22Rv1 (cell line): ENCODE results near the gene LPCAT2.

Experiments
- H3K27ac ChIP-seq: fragments of 450-650 bp; 2 replicates; pipeline ENCODE4 v1.5.1; 2017
- ZFX ChIP-seq: fragments of 450-650 bp; IDR thresholded peaks from 2 replicates; pipeline ENCODE4 v1.6.1; 2017; ENCODE audit warnings: antibody characterized with exemption, borderline replicate concordance
- TF ChIP-seq, protein P1 (sequence below): fragments of 450-650 bp; IDR thresholded peaks from 2 replicates; pipeline ENCODE4 v1.5.1; 2017; ENCODE audit warnings: mild to moderate bottlenecking

LPCAT2 gene

DNA sequence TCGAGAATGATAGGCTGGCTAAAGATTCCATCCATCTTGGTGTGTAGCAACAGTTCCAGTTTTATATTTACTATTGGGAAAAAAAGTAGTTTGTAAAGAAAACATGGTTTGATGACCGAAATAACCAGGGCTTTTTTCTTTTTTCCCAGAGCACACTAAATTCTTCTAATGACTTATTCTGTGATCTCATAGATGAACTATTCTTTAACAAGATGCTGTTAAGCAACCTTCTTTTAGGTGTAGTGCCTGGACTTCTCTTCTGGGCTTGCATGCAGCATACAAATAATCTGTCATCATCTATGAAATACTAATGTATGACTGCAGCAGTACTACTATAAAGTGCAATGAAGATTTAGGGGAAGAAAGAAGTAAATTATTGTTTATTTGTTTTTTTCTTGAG is 46.6 kb downstream of the LPCAT2 start:
- H3K27ac ChIP-seq = no peak overlapping the region
- TF ChIP-seq, protein P1, sequence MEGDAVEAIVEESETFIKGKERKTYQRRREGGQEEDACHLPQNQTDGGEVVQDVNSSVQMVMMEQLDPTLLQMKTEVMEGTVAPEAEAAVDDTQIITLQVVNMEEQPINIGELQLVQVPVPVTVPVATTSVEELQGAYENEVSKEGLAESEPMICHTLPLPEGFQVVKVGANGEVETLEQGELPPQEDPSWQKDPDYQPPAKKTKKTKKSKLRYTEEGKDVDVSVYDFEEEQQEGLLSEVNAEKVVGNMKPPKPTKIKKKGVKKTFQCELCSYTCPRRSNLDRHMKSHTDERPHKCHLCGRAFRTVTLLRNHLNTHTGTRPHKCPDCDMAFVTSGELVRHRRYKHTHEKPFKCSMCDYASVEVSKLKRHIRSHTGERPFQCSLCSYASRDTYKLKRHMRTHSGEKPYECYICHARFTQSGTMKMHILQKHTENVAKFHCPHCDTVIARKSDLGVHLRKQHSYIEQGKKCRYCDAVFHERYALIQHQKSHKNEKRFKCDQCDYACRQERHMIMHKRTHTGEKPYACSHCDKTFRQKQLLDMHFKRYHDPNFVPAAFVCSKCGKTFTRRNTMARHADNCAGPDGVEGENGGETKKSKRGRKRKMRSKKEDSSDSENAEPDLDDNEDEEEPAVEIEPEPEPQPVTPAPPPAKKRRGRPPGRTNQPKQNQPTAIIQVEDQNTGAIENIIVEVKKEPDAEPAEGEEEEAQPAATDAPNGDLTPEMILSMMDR = no peak
- no peak for TF ChIP-seq ZFX

- H3K27ac ChIP-seq = no peak overlapping the region
- TF ChIP-seq, protein P1 = no peak
- TF ChIP-seq ZFX = no peak
Observed at GRCh38 chr16:55557186-55557585, 48.3 kb downstream of the LPCAT2 start.

- TF ChIP-seq ZFX = no peak
- TF ChIP-seq, protein P1 = no peak
- H3K27ac ChIP-seq = no peak overlapping the region
Observed at GRCh38 chr16:55559233-55559632, 50.4 kb downstream of the LPCAT2 start.

- H3K27ac ChIP-seq = no peak overlapping the region
- TF ChIP-seq ZFX = no peak
- TF ChIP-seq, protein P1 = no peak
Observed at GRCh38 chr16:55559933-55560516, 51.2 kb downstream of the LPCAT2 start.

- no peak overlapping the region for H3K27ac ChIP-seq
- TF ChIP-seq ZFX = no peak
- TF ChIP-seq, protein P1 = no peak
Observed at GRCh38 chr16:55561319-55561848, 52.5 kb downstream of the LPCAT2 start.

DNA sequence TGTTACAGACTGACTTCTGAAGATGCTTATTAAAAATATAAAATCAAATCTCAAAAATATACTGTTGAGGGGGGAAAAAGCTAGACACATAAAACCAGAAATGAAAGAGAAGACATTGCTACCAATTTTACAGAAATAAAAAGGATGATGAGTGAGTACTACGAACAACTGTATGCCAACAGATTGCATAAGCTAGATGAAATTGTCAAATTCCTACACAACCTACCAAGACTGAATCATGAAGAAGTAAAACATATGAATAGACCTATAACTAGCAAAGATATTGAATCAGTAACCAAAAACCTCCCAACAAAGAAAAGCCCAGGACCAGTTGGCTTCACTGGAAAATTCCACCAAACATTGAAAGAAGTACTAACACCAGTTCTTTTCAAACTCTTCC is 54.1 kb downstream of the LPCAT2 start:
- TF ChIP-seq, protein P1 = no peak
- no peak for TF ChIP-seq ZFX
- H3K27ac ChIP-seq = no peak overlapping the region

DNA sequence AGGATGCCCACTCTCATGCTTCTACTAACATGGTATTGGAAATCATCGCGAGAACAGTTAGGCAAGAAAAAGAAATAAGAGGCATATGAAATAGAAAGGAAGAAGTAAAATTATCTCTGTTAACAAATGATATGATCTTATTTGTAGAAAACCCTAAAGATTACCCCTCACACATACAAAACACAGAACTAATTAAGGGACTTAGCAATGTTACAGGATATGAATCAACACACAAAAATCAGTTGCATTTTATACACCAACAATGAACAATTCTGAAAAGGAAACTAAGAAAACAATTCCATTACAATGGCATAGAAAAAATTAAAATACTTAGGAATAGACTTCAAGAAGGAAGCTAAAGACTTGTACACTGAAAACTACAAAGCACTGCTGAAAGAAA is 54.9 kb downstream of the LPCAT2 start:
- H3K27ac ChIP-seq = no peak overlapping the region
- TF ChIP-seq, protein P1 = no peak
- TF ChIP-seq ZFX = no peak
